Lung (tissue), 12 donors: ENCODE measurements around the gene DMBT1. TPM values are rescaled to one million over a fixed set of nuclear protein-coding genes. Genes with fewer than 3 reads are reported as not detected.
A peak's percentile ranks its signal among the peaks of the same experiment; 100 is the strongest.

Experiments used
- ATAC-seq: fragments of 200-7000 bp; cut with Tn5 transposase; one replicate; pipeline ENCODE4 v1.9.1; 2020; ENCODE audit warnings: moderate number of reproducible peaks; ENCODE audit not compliant: insufficient read depth, low FRiP score
- DNase-seq, 3 donors: peaks; one replicate each; pipeline ENCODE4 v3.0.0-alpha.2; 2013 to 2017
- H3K27ac ChIP-seq, 2 donors: one replicate each; pipeline ENCODE4 v1.5.1; 2013; ENCODE audit warnings: mild to moderate bottlenecking in 2 of 2, moderate library complexity in 2 of 2, control low read depth in 1 of 2, inconsistent platforms in 1 of 2, low read depth in 1 of 2, low read length in 1 of 2
- H3K27me3 ChIP-seq, 3 donors: one replicate each; pipeline ENCODE4 v1.5.1; 2013; ENCODE audit warnings: low read length in 2 of 3; ENCODE audit not compliant: control insufficient read depth in 3 of 3, insufficient read depth in 3 of 3
- H3K36me3 ChIP-seq, 4 donors: one replicate each; pipeline ENCODE4 v1.5.1; 2013; ENCODE audit warnings: low read length in 4 of 4, mild to moderate bottlenecking in 1 of 4, moderate library complexity in 1 of 4; ENCODE audit not compliant: control insufficient read depth in 4 of 4, insufficient read depth in 4 of 4
- H3K4me1 ChIP-seq, 5 donors: one replicate each; pipeline ENCODE4 v1.5.1; 2013; ENCODE audit warnings: low read length in 5 of 5, mild to moderate bottlenecking in 2 of 5, moderate library complexity in 1 of 5; ENCODE audit not compliant: control insufficient read depth in 5 of 5, insufficient read depth in 5 of 5
- H3K4me3 ChIP-seq: one replicate; pipeline ENCODE4 v1.5.1; 2013; ENCODE audit warnings: mild to moderate bottlenecking, control low read depth, moderate library complexity
- H3K9ac ChIP-seq, 2 donors: one replicate each; pipeline ENCODE4 v1.5.1; 2013; ENCODE audit warnings: low read length in 2 of 2, control low read depth in 1 of 2; ENCODE audit not compliant: insufficient read depth in 1 of 2
- H3K9me3 ChIP-seq, 4 donors: one replicate each; pipeline ENCODE4 v1.5.1; 2013; ENCODE audit warnings: low read length in 3 of 4, mild to moderate bottlenecking in 1 of 4, moderate library complexity in 1 of 4; ENCODE audit not compliant: control insufficient read depth in 4 of 4, insufficient read depth in 3 of 4
- WGBS, 2 donors: extraction: QIAGEN DNeasy Blood & Tissue Kit; methylation state at CpG; one replicate each; pipeline ENCODE4 v1.1.7; 2013; 5-methylcytosine and 5-hydroxymethylcytosine counted together
- polyA plus RNA-seq, 2 donors: library from polyadenylated mRNA; stranded (reverse); fragments of 200-250 nt; gene quantifications; one replicate each; pipeline ENCODE4 v1.2.1, GENCODE V29; 2013
- total RNA-seq, 2 donors: library from RNA; depleted of rRNA in 1 of 2; stranded (reverse); fragments of >200 nt in 1 of 2; gene quantifications; one replicate each; pipeline ENCODE4 v1.2.1, GENCODE V29; 2014 to 2021
- TF ChIP-seq, protein P1 (sequence below): IDR thresholded peaks from 2 replicates; pipeline ENCODE4 v1.5.1; 2012; ENCODE audit warnings: mild to moderate bottlenecking; ENCODE audit errors: control extremely low read depth, extremely low read depth
- donor health status: control.
- donor health status: control.
- donor health status: Bipolar disorder and iron deficiency.
- donor health status: healthy.
- donor health status: DM: yes; HTN: yes; CAD: no.

The DMBT1 gene
- total and polyA plus RNA-seq, 4 donors = 21.1 to 337 (median 111) TPM

DNA sequence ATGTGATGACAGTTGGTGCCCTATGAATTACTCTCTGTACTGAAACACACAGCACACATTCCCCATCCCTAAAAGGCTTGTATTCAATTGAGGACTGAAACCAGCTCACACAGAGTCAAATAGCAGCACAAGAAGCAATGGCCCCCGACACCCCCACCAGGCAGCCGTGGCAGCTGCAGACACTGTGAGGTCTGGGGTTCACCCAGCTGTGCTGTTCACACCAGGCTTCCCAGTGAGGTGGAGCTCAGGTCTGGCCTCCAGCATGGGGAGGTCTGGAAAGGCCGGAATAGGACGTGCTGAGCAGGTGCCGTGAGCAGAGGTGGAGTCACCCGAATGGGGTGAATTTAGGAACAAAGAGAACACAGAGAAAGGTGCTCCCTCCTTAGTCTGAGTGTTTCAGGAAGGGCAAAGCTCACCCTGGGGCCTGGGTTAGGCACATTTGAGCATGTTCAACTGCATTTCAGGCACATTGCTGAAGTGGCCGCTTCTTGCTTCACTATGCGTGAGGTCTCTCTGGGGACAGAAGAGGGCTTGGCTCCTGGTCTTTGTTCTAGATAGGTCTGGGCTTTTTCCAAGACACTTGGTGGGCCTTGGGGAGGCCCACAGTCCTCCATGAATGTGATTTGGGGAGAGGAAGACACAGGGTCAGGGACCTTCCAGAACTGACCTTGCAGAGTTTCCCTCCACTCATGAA lies 97.9 kb downstream of the DMBT1 start:
- ATAC-seq (no peak), DNase-seq (no peak)
- H3K27me3 ChIP-seq = no peaks in the 10 kb centered on the region

DNA sequence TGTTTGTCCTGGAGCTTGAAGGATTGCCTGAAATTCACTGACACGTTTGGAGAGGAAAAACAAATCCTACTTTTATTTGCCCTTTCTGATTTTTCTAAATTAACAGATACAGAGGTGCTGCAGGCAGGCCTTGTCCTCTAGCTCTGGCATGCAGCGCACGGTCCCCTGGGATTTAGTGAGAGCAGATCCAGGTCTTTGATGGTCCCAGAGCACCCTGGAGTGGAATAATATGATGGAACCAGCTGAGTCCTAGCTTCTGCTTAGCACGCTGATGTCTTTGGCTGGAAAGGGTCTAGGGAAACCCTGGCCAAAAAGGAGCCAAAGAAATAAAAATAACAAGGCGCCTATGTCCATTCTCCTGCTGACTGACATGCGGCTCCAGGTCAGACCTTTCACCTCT lies 98.6 kb downstream of the DMBT1 start:
- 72 to 83% methylated on average over 6 of the region's 6 CpGs for WGBS, 2 donors
- no peak for ATAC-seq
- TF ChIP-seq, protein P1, sequence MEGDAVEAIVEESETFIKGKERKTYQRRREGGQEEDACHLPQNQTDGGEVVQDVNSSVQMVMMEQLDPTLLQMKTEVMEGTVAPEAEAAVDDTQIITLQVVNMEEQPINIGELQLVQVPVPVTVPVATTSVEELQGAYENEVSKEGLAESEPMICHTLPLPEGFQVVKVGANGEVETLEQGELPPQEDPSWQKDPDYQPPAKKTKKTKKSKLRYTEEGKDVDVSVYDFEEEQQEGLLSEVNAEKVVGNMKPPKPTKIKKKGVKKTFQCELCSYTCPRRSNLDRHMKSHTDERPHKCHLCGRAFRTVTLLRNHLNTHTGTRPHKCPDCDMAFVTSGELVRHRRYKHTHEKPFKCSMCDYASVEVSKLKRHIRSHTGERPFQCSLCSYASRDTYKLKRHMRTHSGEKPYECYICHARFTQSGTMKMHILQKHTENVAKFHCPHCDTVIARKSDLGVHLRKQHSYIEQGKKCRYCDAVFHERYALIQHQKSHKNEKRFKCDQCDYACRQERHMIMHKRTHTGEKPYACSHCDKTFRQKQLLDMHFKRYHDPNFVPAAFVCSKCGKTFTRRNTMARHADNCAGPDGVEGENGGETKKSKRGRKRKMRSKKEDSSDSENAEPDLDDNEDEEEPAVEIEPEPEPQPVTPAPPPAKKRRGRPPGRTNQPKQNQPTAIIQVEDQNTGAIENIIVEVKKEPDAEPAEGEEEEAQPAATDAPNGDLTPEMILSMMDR = no peak
- Histone ChIP-seq H3K27me3 (no peaks in the 10 kb centered on the region), H3K27ac (no peak overlapping the region), H3K4me3 (no peak overlapping the region), H3K4me1 (peaks cover 0 to 12% (median 0%) of the 10 kb centered on the region in 5 donors), H3K36me3 (no peaks in the 10 kb centered on the region), H3K9me3 (peaks cover 0 to 1% (median 0%) of the 10 kb centered on the region in 4 donors), H3K9ac (no peak overlapping the region)
- no peak for DNase-seq

More for the DNA sequence above, 97.9 kb downstream of the DMBT1 start:
- 84 to 87% methylated on average over 8 of the region's 8 CpGs for WGBS, 2 donors
- Histone ChIP-seq H3K9ac (no peak overlapping the region), H3K4me3 (no peak overlapping the region), H3K4me1 (peaks cover 0 to 12% (median 0%) of the 10 kb centered on the region in 5 donors), H3K9me3 (no peaks in the 10 kb centered on the region), H3K27ac (peak overlapping the region in 1 of 2 donors; percentile 15), H3K36me3 (no peaks in the 10 kb centered on the region)
- TF ChIP-seq, protein P1 = no peak

DNA sequence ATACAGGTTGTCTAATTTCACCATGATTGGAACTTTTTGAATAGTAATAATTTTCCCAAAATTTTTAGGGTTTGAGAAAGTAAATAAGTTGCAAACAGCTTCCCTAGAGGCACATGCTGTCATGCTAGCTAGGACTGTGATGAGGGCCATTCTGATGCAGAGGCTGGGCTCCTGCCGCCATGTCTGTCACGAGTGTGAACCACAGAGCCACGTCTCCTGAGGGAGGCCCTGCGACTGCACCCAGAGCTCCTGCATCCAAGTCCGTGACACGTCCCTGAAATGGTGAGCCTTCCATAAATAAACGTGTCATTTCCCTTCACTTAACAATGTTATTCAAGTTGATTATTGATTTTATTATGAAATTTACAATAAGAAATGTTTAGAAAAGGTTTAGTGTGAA lies 99.1 kb downstream of the DMBT1 start:
- WGBS, 2 donors = 81 to 86% methylated on average over 7 of the region's 7 CpGs
- ATAC-seq (no peak), DNase-seq (no peak)
- H3K36me3 ChIP-seq = no peaks in the 10 kb centered on the region
- TF ChIP-seq, protein P1 = no peak
- peaks cover 0 to 12% (median 0%) of the 10 kb centered on the region in 5 donors for H3K4me1 ChIP-seq
- no peak overlapping the region for H3K4me3 ChIP-seq
- H3K9me3 ChIP-seq = peaks cover 0 to 1% (median 0%) of the 10 kb centered on the region in 4 donors
- H3K9ac ChIP-seq = no peak overlapping the region
- H3K27me3 ChIP-seq = no peaks in the 10 kb centered on the region
- no peak overlapping the region for H3K27ac ChIP-seq

DNA sequence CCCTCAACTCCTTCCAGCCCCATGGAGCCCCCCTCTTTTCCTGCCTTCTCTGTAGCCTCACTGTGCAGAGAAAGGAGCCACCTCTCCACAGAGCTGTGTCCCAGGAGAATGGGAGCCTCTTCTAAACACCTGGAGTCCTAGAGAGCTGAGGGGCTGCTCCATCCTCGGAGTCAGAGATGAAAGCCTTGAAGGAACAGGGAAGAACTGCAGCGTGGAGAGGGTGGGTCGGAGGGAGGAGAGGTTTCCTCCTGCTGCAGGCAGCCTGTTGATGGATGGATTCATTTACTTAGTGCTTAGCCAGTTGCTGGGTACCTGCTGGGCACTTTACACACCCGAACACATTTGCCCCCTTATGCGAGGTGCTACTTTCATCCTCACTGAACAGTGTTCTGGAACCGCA lies 100.1 kb downstream of the DMBT1 start:
- no peak overlapping the region for H3K4me3 ChIP-seq
- WGBS, 2 donors = 77 to 80% methylated on average over 6 of the region's 6 CpGs
- TF ChIP-seq, protein P1 = no peak
- no peak overlapping the region for H3K9ac ChIP-seq
- DNase-seq (no peak), ATAC-seq (no peak)
- H3K9me3 ChIP-seq = peaks cover 0 to 1% (median 0%) of the 10 kb centered on the region in 4 donors
- H3K27ac ChIP-seq = no peak overlapping the region
- no peaks in the 10 kb centered on the region for H3K27me3 ChIP-seq
- H3K36me3 ChIP-seq = no peaks in the 10 kb centered on the region
- peaks cover 0 to 11% (median 0%) of the 10 kb centered on the region in 5 donors for H3K4me1 ChIP-seq
